HCT116 (cell line): Measurements from ENCODE around the gene DLST.

ENCODE experiments used
- CEBPB ChIP-seq: IDR thresholded peaks from 2 replicates; pipeline ENCODE4 v1.6.1; 2012; ENCODE audit warnings: low read depth
- EGR1 ChIP-seq: IDR thresholded peaks from 2 replicates; pipeline ENCODE4 v1.6.1; 2012; ENCODE audit warnings: low read depth
- JUND ChIP-seq: IDR thresholded peaks from 2 replicates; pipeline ENCODE4 v1.6.1; 2012
- POLR2A ChIP-seq: IDR thresholded peaks from 2 replicates; pipeline ENCODE4 v1.7.0; 2011; ENCODE audit warnings: borderline replicate concordance; ENCODE audit not compliant: insufficient read depth, insufficient read length; ENCODE audit errors: extremely low read depth
- POLR2AphosphoS5 ChIP-seq: IDR thresholded peaks from 2 replicates; pipeline ENCODE4 v1.6.1; 2011; ENCODE audit warnings: mild to moderate bottlenecking, low read depth, low read length, moderate library complexity
- RAD21 ChIP-seq: IDR thresholded peaks from 2 replicates; pipeline ENCODE4 v1.6.1; 2012; ENCODE audit warnings: low read depth, mild to moderate bottlenecking
- SP1 ChIP-seq: IDR thresholded peaks from 2 replicates; pipeline ENCODE4 v1.6.1; 2012; ENCODE audit warnings: low read depth
- SRF ChIP-seq: IDR thresholded peaks from 2 replicates; pipeline ENCODE4 v1.6.1; 2012; ENCODE audit warnings: low read depth
- YY1 ChIP-seq: IDR thresholded peaks from 2 replicates; pipeline ENCODE4 v1.6.1; 2011; ENCODE audit warnings: low read length, low read depth, moderate library complexity, mild to moderate bottlenecking; ENCODE audit not compliant: insufficient replicate concordance; ENCODE audit errors: extremely low read depth
- ZNF274 ChIP-seq: fragments of 200-500 bp; sonication (Bioruptor generic); IDR thresholded peaks from 2 replicates; pipeline ENCODE4 v1.6.1; 2014; ENCODE audit warnings: mild to moderate bottlenecking, low read depth, low read length, inconsistent platforms
- TF ChIP-seq, protein P1 (sequence below), 3 experiments: fragments of 200-600 bp in 1 of 3; sonication (generic) in 1 of 3; IDR thresholded peaks in 2 of 3; conservative IDR thresholded peaks in 1 of 3; 2 replicates each; pipeline ENCODE4 v1.5.1; 2012 to 2017; ENCODE audit warnings: low read depth in 2 of 3, low read length in 2 of 3, antibody characterized with exemption in 1 of 3, borderline replicate concordance in 1 of 3, control low read depth in 1 of 3, mild to moderate bottlenecking in 1 of 3, mixed read lengths in 1 of 3, mixed run types in 1 of 3, moderate library complexity in 1 of 3; ENCODE audit not compliant: insufficient read depth in 1 of 3

DNA sequence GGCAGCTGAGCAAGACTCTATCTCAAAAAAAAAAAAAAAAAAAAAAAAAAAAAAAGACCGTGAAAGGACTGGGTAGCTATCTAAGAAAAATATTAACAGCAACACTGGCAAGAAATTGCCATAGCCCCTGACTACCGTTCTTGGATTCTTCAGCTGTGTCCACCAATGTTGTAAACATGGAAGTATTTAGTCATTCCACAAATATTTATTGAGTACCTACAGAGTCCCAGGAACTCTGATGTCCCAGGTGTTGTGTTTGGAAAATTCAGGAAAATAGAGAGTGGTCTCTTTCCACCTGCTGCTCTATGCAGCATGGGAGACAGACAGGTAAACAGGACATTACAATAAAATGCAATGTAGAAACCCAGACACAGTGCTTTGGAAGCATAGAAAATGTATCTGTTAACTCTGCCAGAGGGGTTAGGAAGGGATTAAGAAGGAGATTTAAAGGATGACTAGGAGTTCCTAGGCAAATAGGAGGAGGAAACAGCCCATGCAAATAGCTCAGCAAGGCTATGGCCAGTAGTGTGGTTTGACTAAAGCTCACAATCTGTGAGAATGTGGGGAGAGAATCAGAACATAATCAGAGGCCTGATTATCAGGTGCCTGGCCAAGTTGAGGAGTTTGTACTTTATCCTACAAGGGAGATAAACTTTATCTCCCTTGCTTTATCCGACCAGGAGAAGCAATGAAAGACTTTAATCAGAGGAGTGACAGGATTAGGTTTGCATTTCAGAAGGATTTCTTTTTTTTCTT is 2.1 kb upstream of the DLST start:
- TF ChIP-seq YY1 = no peak
- no peak for TF ChIP-seq SP1
- TF ChIP-seq RAD21 = no peak
- no peak for TF ChIP-seq SRF
- no peak for TF ChIP-seq POLR2A
- TF ChIP-seq, protein P1, sequence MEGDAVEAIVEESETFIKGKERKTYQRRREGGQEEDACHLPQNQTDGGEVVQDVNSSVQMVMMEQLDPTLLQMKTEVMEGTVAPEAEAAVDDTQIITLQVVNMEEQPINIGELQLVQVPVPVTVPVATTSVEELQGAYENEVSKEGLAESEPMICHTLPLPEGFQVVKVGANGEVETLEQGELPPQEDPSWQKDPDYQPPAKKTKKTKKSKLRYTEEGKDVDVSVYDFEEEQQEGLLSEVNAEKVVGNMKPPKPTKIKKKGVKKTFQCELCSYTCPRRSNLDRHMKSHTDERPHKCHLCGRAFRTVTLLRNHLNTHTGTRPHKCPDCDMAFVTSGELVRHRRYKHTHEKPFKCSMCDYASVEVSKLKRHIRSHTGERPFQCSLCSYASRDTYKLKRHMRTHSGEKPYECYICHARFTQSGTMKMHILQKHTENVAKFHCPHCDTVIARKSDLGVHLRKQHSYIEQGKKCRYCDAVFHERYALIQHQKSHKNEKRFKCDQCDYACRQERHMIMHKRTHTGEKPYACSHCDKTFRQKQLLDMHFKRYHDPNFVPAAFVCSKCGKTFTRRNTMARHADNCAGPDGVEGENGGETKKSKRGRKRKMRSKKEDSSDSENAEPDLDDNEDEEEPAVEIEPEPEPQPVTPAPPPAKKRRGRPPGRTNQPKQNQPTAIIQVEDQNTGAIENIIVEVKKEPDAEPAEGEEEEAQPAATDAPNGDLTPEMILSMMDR (IDR thresholded peaks at IDR 0.05 in 2 of 3, conservative IDR thresholded peaks at IDR 0.05 in 1 of 3; ENCODE audit: borderline replicate concordance in 1 of 3, insufficient read depth in 1 of 3, low read depth in 2 of 3, low read length in 2 of 3) = no peak
- no peak for TF ChIP-seq CEBPB
- no peak for TF ChIP-seq JUND
- TF ChIP-seq EGR1 = no peak
- no peak for TF ChIP-seq POLR2AphosphoS5
- no peak for TF ChIP-seq ZNF274
